ENCODE data around the gene PBX1.

- TF ChIP-seq REST (IDR thresholded peaks at IDR 0.05; ENCODE audit: insufficient read depth in 1 of 2, low read depth in 2 of 2, low read length in 2 of 2) (no peak), POLR2AphosphoS5 (IDR thresholded peaks at IDR 0.05; ENCODE audit: low read depth, low read length) (no peak)
These were observed 187.6 kb downstream of the PBX1 start for GRCh38 chr1:164746632-164747031.
